BLaER1 (cell line): ENCODE measurements around the gene NAT8L.
A peak's percentile ranks its signal among the peaks of the same experiment; 100 is the strongest.

ENCODE experiments used
- H3K27ac ChIP-seq: shearing (Covaris generic); formaldehyde crosslinking; 2 replicates; pipeline ENCODE4 v1.8.1; 2022
- H3K27me3 ChIP-seq: shearing (Covaris generic); formaldehyde crosslinking; 2 replicates; pipeline ENCODE4 v1.8.1; 2022
- H3K36me3 ChIP-seq: shearing (Covaris generic); formaldehyde crosslinking; 2 replicates; pipeline ENCODE4 v1.8.1; 2022
- H3K4me1 ChIP-seq: shearing (Covaris generic); formaldehyde crosslinking; 2 replicates; pipeline ENCODE4 v1.8.1; 2022
- H3K4me2 ChIP-seq: shearing (Covaris generic); formaldehyde crosslinking; 2 replicates; pipeline ENCODE4 v1.8.1; 2022
- H3K4me3 ChIP-seq: shearing (Covaris generic); formaldehyde crosslinking; 2 replicates; pipeline ENCODE4 v1.8.1; 2022
- H3K9ac ChIP-seq: shearing (Covaris generic); formaldehyde crosslinking; 2 replicates; pipeline ENCODE4 v1.8.1; 2022
- H3K9me3 ChIP-seq: shearing (Covaris generic); formaldehyde crosslinking; 2 replicates; pipeline ENCODE4 v1.8.1; 2022
- H4K20me1 ChIP-seq: shearing (Covaris generic); formaldehyde crosslinking; 2 replicates; pipeline ENCODE4 v1.8.1; 2022
- Cebpa-rat ChIP-seq: shearing (Covaris generic); IDR thresholded peaks from 2 replicates; pipeline ENCODE4 v1.8.1; 2022

Gene NAT8L

GRCh38 chr4:2069161-2069971 lies 10.2 kb downstream of the NAT8L start:
- Histone ChIP-seq H3K4me1 (peaks cover 20% of the 10 kb centered on the region), H3K4me2 (no peak overlapping the region), H3K9me3 (no peaks in the 10 kb centered on the region), H3K9ac (no peak overlapping the region), H3K4me3 (no peak overlapping the region), H3K27me3 (no peaks in the 10 kb centered on the region), H3K27ac (no peak overlapping the region), H3K36me3 (peaks cover 12% of the 10 kb centered on the region), H4K20me1 (peaks cover 39% of the 10 kb centered on the region)
- TF ChIP-seq Cebpa-rat = no peak

GRCh38 chr4:2069986-2070385 lies 10.9 kb downstream of the NAT8L start:
- no peak overlapping the region for H3K9ac ChIP-seq
- H3K27me3 ChIP-seq = no peaks in the 10 kb centered on the region
- no peak overlapping the region for H3K4me3 ChIP-seq
- peaks cover 6% of the 10 kb centered on the region for H3K36me3 ChIP-seq
- peaks cover 33% of the 10 kb centered on the region for H4K20me1 ChIP-seq
- TF ChIP-seq Cebpa-rat = no peak
- no peaks in the 10 kb centered on the region for H3K9me3 ChIP-seq
- no peak overlapping the region for H3K27ac ChIP-seq
- no peak overlapping the region for H3K4me2 ChIP-seq
- peaks cover 26% of the 10 kb centered on the region for H3K4me1 ChIP-seq

GRCh38 chr4:2070421-2071251 lies 11.5 kb downstream of the NAT8L start:
- Histone ChIP-seq H3K27me3 (no peaks in the 10 kb centered on the region), H3K4me3 (no peak overlapping the region), H4K20me1 (peaks cover 27% of the 10 kb centered on the region), H3K9me3 (no peaks in the 10 kb centered on the region), H3K9ac (no peak overlapping the region), H3K4me2 (no peak overlapping the region), H3K27ac (no peak overlapping the region), H3K36me3 (peaks cover 6% of the 10 kb centered on the region; the same call in 1 of the 2 replicates), H3K4me1 (peaks cover 33% of the 10 kb centered on the region)
- no peak for TF ChIP-seq Cebpa-rat

- no peaks in the 10 kb centered on the region for H3K27me3 ChIP-seq
- no peak overlapping the region for H3K4me3 ChIP-seq
- peaks cover 37% of the 10 kb centered on the region for H3K4me1 ChIP-seq
- H4K20me1 ChIP-seq = peaks cover 19% of the 10 kb centered on the region
- peaks cover 6% of the 10 kb centered on the region; the same call in 1 of the 2 replicates for H3K36me3 ChIP-seq
- no peaks in the 10 kb centered on the region for H3K9me3 ChIP-seq
- no peak overlapping the region for H3K4me2 ChIP-seq
- H3K27ac ChIP-seq = no peak overlapping the region
- no peak overlapping the region for H3K9ac ChIP-seq
- TF ChIP-seq Cebpa-rat = no peak
Observed at GRCh38 chr4:2071252-2071911, 12.3 kb downstream of the NAT8L start.

- H3K27ac ChIP-seq = no peak overlapping the region
- peaks cover 37% of the 10 kb centered on the region for H3K4me1 ChIP-seq
- H3K4me3 ChIP-seq = no peak overlapping the region
- no peak for TF ChIP-seq Cebpa-rat
- H3K4me2 ChIP-seq = no peak overlapping the region
- no peaks in the 10 kb centered on the region for H3K9me3 ChIP-seq
- peaks cover 11% of the 10 kb centered on the region for H4K20me1 ChIP-seq
- H3K9ac ChIP-seq = no peak overlapping the region
- no peaks in the 10 kb centered on the region for H3K27me3 ChIP-seq
- H3K36me3 ChIP-seq = peaks cover 6% of the 10 kb centered on the region; the same call in 1 of the 2 replicates
Observed at GRCh38 chr4:2071912-2072867, 13.1 kb downstream of the NAT8L start.

GRCh38 chr4:2072971-2073807 lies 14.1 kb downstream of the NAT8L start:
- peaks cover 41% of the 10 kb centered on the region for H3K4me1 ChIP-seq

GRCh38 chr4:2073808-2074481 lies 14.8 kb downstream of the NAT8L start:
- Histone ChIP-seq H3K9me3 (no peaks in the 10 kb centered on the region), H3K4me2 (no peak overlapping the region; the same call in 1 of the 2 replicates), H3K4me1 (peaks cover 49% of the 10 kb centered on the region), H3K27ac (no peak overlapping the region), H3K4me3 (no peak overlapping the region), H3K9ac (no peak overlapping the region), H4K20me1 (no peaks in the 10 kb centered on the region), H3K27me3 (no peaks in the 10 kb centered on the region), H3K36me3 (no peaks in the 10 kb centered on the region)
- no peak for TF ChIP-seq Cebpa-rat

More at GRCh38 chr4:2072971-2073807, 14.1 kb downstream of the NAT8L start:
- Histone ChIP-seq H3K4me2 (no peak overlapping the region), H3K27ac (no peak overlapping the region), H3K9me3 (no peaks in the 10 kb centered on the region), H3K4me3 (no peak overlapping the region), H3K9ac (no peak overlapping the region), H3K36me3 (no peaks in the 10 kb centered on the region), H3K27me3 (no peaks in the 10 kb centered on the region), H4K20me1 (peaks cover 1% of the 10 kb centered on the region; the same call in 1 of the 2 replicates)
- no peak for TF ChIP-seq Cebpa-rat

GRCh38 chr4:2074588-2074987 lies 15.5 kb downstream of the NAT8L start:
- no peak overlapping the region; the same call in 1 of the 2 replicates for H3K27ac ChIP-seq

More at GRCh38 chr4:2074588-2074987, 15.5 kb downstream of the NAT8L start:
- Histone ChIP-seq H3K9me3 (no peaks in the 10 kb centered on the region), H3K4me3 (no peak overlapping the region), H4K20me1 (no peaks in the 10 kb centered on the region), H3K27me3 (no peaks in the 10 kb centered on the region), H3K4me1 (peaks cover 55% of the 10 kb centered on the region), H3K4me2 (0 out of 2 replicates have a peak overlapping the region, but pooled peaks have one; percentile 68), H3K9ac (no peak overlapping the region), H3K36me3 (no peaks in the 10 kb centered on the region)
- TF ChIP-seq Cebpa-rat = no peak
